GM12878 (cell line): Measurements from ENCODE around the gene EGFL8.

ENCODE experiments used
- CEBPB ChIP-seq, 2 experiments: fragments of 150-350 bp in 1 of 2; IDR thresholded peaks; 2 replicates each; pipeline ENCODE4 v1.6.1; 2012 to 2014; ENCODE audit warnings: low read depth in 2 of 2, low read length in 2 of 2, borderline replicate concordance in 1 of 2, inconsistent platforms in 1 of 2
- CHD2 ChIP-seq: IDR thresholded peaks from 2 replicates; pipeline ENCODE4 v1.6.1; 2011; ENCODE audit warnings: low read depth, low read length, improper control_type of control experiment, borderline replicate concordance
- CTCF ChIP-seq, 3 experiments: IDR thresholded peaks in 2 of 3; conservative IDR thresholded peaks in 1 of 3; 2 replicates each; pipeline ENCODE4 v1.5.1; 2011; ENCODE audit warnings: low read depth in 3 of 3, low read length in 3 of 3, mild to moderate bottlenecking in 3 of 3, control low read depth in 2 of 3, moderate library complexity in 2 of 3, inconsistent platforms in 1 of 3, mixed read lengths in 1 of 3; ENCODE audit not compliant: control insufficient read depth in 2 of 3, insufficient read depth in 1 of 3; ENCODE audit errors: extremely low read depth in 1 of 3
- EP300 ChIP-seq, 2 experiments: fragments of 150-350 bp in 1 of 2; IDR thresholded peaks; 2 replicates each; pipeline ENCODE4 v1.6.1; 2011 to 2012; ENCODE audit warnings: low read depth in 2 of 2, low read length in 2 of 2, borderline replicate concordance in 1 of 2, improper control_type of control experiment in 1 of 2, inconsistent platforms in 1 of 2; ENCODE audit not compliant: control insufficient read depth in 1 of 2
- NFIC ChIP-seq: IDR thresholded peaks from 2 replicates; pipeline ENCODE4 v1.6.1; 2012; ENCODE audit warnings: low read depth, mild to moderate bottlenecking, inconsistent platforms, low read length, moderate library complexity
- NKRF ChIP-seq: fragments of 450-650 bp; conservative IDR thresholded peaks from 2 replicates; pipeline ENCODE4 v1.6.1; 2017; ENCODE audit warnings: mild to moderate bottlenecking, moderate library complexity
- POLR2A ChIP-seq: IDR thresholded peaks from 2 replicates; pipeline ENCODE4 v1.6.1; 2011; ENCODE audit warnings: low read depth, mild to moderate bottlenecking, low read length
- POLR2AphosphoS5 ChIP-seq: IDR thresholded peaks from 2 replicates; pipeline ENCODE4 v1.6.1; 2011; ENCODE audit warnings: mild to moderate bottlenecking, low read length, inconsistent platforms
- RELA ChIP-seq: fragments of 450-650 bp; IDR thresholded peaks from 2 replicates; pipeline ENCODE4 v1.8.0; 2014; ENCODE audit warnings: borderline replicate concordance; ENCODE audit not compliant: partially characterized antibody
- SMC3 ChIP-seq: IDR thresholded peaks from 2 replicates; pipeline ENCODE4 v1.6.1; 2011; ENCODE audit warnings: low read length, improper control_type of control experiment, borderline replicate concordance
- YY1 ChIP-seq: IDR thresholded peaks from 2 replicates; pipeline ENCODE4 v1.6.1; 2011; ENCODE audit warnings: low read depth, mild to moderate bottlenecking, low read length

DNA sequence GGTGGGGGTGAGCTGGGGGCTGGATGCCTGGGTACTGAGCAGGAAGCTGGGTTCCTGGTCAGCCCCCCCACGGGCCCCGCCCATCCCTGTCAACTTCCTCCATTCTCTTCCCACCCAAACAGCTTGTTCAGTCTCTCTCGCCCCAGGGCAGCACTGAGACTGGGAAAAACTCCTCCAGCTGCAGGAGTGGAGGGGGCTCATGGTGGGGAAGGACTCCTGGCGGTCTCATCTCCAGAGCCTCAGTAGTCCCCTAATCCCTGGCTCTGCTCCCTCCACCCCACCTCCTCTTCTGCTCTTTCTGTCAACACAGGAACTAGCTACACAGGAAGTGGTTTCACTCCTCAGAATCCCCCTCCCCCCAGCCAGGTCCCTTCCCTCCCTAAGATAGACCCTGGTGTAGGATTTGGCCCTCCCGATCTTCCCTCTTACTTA lies 28.2 kb downstream of the EGFL8 start, which contains the start of gene GPSM3:
- TF ChIP-seq POLR2A (peak; percentile 66), NKRF (0 out of 2 replicates have a peak, but pooled peaks have one; percentile 63), RELA (no peak), CHD2 (peak; percentile 58; the same call in 1 of the 2 replicates), NFIC (no peak), POLR2AphosphoS5 (peak; percentile 71), YY1 (0 out of 2 replicates have a peak, but pooled peaks have one; percentile 43), CEBPB (IDR thresholded peaks at IDR 0.05; ENCODE audit: borderline replicate concordance in 1 of 2, low read depth in 2 of 2, low read length in 2 of 2) (no peak), EP300 (IDR thresholded peaks at IDR 0.05; ENCODE audit: borderline replicate concordance in 1 of 2, control insufficient read depth in 1 of 2, low read depth in 2 of 2, low read length in 2 of 2) (no peak), CTCF (IDR thresholded peaks at IDR 0.05 in 2 of 3, conservative IDR thresholded peaks at IDR 0.05 in 1 of 3; ENCODE audit: control insufficient read depth in 2 of 3, extremely low read depth in 1 of 3, insufficient read depth in 1 of 3, low read depth in 3 of 3, low read length in 3 of 3) (no peak), SMC3 (no peak)
